Measurements from ENCODE around the gene KLHL29. TPM values are rescaled to one million over a fixed set of nuclear protein-coding genes. Genes with fewer than 3 reads are reported as not detected.

Gene KLHL29
- total RNA-seq, 2 experiments from 2014 or later = 2.5 to 2.7 TPM

GRCh38 chr2:23592898-23593751, 208.1 kb downstream of the KLHL29 start:
- H3K4me1 Mint-ChIP-seq (ENCODE audit: low read depth) = no peaks in the 10 kb centered on the region
- ATAC-seq (ENCODE audit: poor library complexity) = no peak

GRCh38 chr2:23593752-23594459, 208.9 kb downstream of the KLHL29 start:
- ATAC-seq (ENCODE audit: poor library complexity) (no peak), DNase-seq (no peak)
- H3K9me3 Mint-ChIP-seq = no peaks in the 10 kb centered on the region
- H3K27me3 ChIP-seq (ENCODE audit: control insufficient read depth in 1 of 2, insufficient read depth in 2 of 2, low read length in 2 of 2) = no peaks in the 10 kb centered on the region
- no peak overlapping the region for H3K4me3 ChIP-seq (ENCODE audit: low read length)
- TF ChIP-seq CTCF (IDR thresholded peaks at IDR 0.05) = no peak
- H3K9me3 ChIP-seq (ENCODE audit: control insufficient read depth in 1 of 2, insufficient read depth in 1 of 2, low read length in 2 of 2) = no peaks in the 10 kb centered on the region
- no peaks in the 10 kb centered on the region for H3K27me3 Mint-ChIP-seq
- no peaks in the 10 kb centered on the region for H3K36me3 Mint-ChIP-seq (ENCODE audit: low read depth)
- H3K4me1 Mint-ChIP-seq (ENCODE audit: low read depth) = no peaks in the 10 kb centered on the region
- H3K27ac ChIP-seq (ENCODE audit: low read depth in 1 of 2, low read length in 2 of 2) = no peak overlapping the region
- no peaks in the 10 kb centered on the region for H3K36me3 ChIP-seq (ENCODE audit: insufficient read depth, low read length)
- ChIA-PET CTCF (no interaction called here), POLR2A (no interaction called here)
- H3K4me3 Mint-ChIP-seq = no peak overlapping the region
- H3K27ac Mint-ChIP-seq = no peak overlapping the region
- intact Hi-C loops (cut with DNase I, micrococcal nuclease) = no loop called here
- H3K4me1 ChIP-seq (ENCODE audit: insufficient read depth, low read length) = no peaks in the 10 kb centered on the region

More at GRCh38 chr2:23592898-23593751, 208.1 kb downstream of the KLHL29 start:
- Histone ChIP-seq H3K9me3 (ENCODE audit: control insufficient read depth in 1 of 2, insufficient read depth in 1 of 2, low read length in 2 of 2) (no peaks in the 10 kb centered on the region), H3K27ac (ENCODE audit: low read depth in 1 of 2, low read length in 2 of 2) (no peak overlapping the region), H3K4me3 (ENCODE audit: low read length) (no peak overlapping the region), H3K4me1 (ENCODE audit: insufficient read depth, low read length) (no peaks in the 10 kb centered on the region), H3K36me3 (ENCODE audit: insufficient read depth, low read length) (no peaks in the 10 kb centered on the region), H3K27me3 (ENCODE audit: control insufficient read depth in 1 of 2, insufficient read depth in 2 of 2, low read length in 2 of 2) (no peaks in the 10 kb centered on the region)
- no peak for DNase-seq
- CTCF ChIA-PET = no interaction called here
- no peak overlapping the region for H3K27ac Mint-ChIP-seq
- no peaks in the 10 kb centered on the region for H3K36me3 Mint-ChIP-seq (ENCODE audit: low read depth)
- no peak for TF ChIP-seq CTCF (IDR thresholded peaks at IDR 0.05)
- H3K27me3 Mint-ChIP-seq = no peaks in the 10 kb centered on the region
- no peak overlapping the region for H3K4me3 Mint-ChIP-seq
- POLR2A ChIA-PET = interaction anchor here (0.5 kb wide), 1 partner anchor 9 kb away, joined by 3 read pairs; no protein-coding TSS in a partner anchor
- intact Hi-C loops (cut with DNase I, micrococcal nuclease) = no loop called here
- no peaks in the 10 kb centered on the region for H3K9me3 Mint-ChIP-seq

GRCh38 chr2:23594460-23594825, 209.5 kb downstream of the KLHL29 start:
- Histone ChIP-seq H3K9me3 (ENCODE audit: control insufficient read depth in 1 of 2, insufficient read depth in 1 of 2, low read length in 2 of 2) (no peaks in the 10 kb centered on the region), H3K4me3 (ENCODE audit: low read length) (no peak overlapping the region), H3K27ac (ENCODE audit: low read depth in 1 of 2, low read length in 2 of 2) (no peak overlapping the region), H3K4me1 (ENCODE audit: insufficient read depth, low read length) (no peaks in the 10 kb centered on the region), H3K27me3 (ENCODE audit: control insufficient read depth in 1 of 2, insufficient read depth in 2 of 2, low read length in 2 of 2) (no peaks in the 10 kb centered on the region), H3K36me3 (ENCODE audit: insufficient read depth, low read length) (no peaks in the 10 kb centered on the region)
- H3K4me1 Mint-ChIP-seq (ENCODE audit: low read depth) = no peaks in the 10 kb centered on the region
- no peaks in the 10 kb centered on the region for H3K9me3 Mint-ChIP-seq
- ChIA-PET POLR2A (no interaction called here), CTCF (no interaction called here)
- no peak overlapping the region for H3K27ac Mint-ChIP-seq
- intact Hi-C loops (cut with DNase I, micrococcal nuclease) = no loop called here
- H3K27me3 Mint-ChIP-seq = no peaks in the 10 kb centered on the region
- no peak for TF ChIP-seq CTCF (IDR thresholded peaks at IDR 0.05)
- H3K36me3 Mint-ChIP-seq (ENCODE audit: low read depth) = no peaks in the 10 kb centered on the region
- no peak overlapping the region for H3K4me3 Mint-ChIP-seq
- DNase-seq (no peak), ATAC-seq (ENCODE audit: poor library complexity) (no peak)
